HG03196 (cell line): ENCODE measurements around the gene TMEM221.

Source experiments
- ATAC-seq: cut with Tn5 transposase; IDR thresholded peaks from one replicate; pipeline ENCODE4 v1.9.1; 2021; ENCODE audit not compliant: unreplicated experiment

TMEM221 gene

GRCh38 chr19:17406046-17406886 is 42.2 kb downstream of the TMEM221 start:
- peak; percentile 14 for ATAC-seq

DNA sequence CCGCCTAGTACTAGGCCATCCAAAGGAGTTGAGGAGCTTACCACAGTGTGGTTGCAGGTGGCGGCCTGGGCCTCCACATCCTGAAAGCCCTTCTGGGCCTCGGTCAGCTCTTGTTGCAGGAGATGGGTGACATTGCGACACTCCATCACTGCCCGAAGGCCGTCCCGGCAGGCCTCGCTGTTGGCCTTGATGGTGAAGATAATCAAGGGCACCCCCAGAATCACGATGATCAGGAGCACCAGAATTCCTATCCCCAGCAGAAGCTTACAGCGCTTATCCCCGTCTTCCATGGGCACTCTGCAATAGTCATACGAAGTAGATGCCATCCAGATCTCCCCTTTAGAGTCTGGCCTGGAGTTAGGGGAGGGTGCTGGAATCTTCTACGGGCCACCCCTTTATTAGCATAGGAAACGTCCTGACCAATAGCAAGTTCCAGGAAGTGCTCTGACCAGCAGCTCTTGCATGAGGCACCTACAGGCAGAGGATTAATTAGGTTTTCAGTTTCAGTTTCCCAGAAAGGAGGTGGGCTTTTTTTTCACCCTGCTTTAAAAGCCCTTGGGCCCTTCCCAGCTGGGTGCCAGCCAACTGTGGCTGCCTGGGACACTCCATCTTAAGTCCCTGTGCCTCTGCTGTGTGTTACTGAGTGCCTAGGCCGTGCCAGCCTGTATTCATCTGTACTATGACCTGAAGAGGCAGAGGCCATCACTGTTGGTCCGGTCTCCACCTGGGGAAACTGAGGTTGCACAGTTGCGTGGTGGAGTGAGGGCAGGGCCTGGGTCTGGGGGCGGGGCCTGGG is 43.0 kb downstream of the TMEM221 start, which contains the start of gene BST2:
Gene BST2 (minus strand): TSS at position 381 of the 796 bp plus-strand sequence. CDS start 55 bp downstream, at position 326.
- ATAC-seq: peak; percentile 68

- no peak for ATAC-seq
These were observed 43.7 kb downstream of the TMEM221 start for GRCh38 chr19:17404621-17405249.

- no peak for ATAC-seq
These were observed 44.5 kb downstream of the TMEM221 start for GRCh38 chr19:17404015-17404414.

- no peak for ATAC-seq
These were observed 45.2 kb downstream of the TMEM221 start for GRCh38 chr19:17402982-17403855.

DNA sequence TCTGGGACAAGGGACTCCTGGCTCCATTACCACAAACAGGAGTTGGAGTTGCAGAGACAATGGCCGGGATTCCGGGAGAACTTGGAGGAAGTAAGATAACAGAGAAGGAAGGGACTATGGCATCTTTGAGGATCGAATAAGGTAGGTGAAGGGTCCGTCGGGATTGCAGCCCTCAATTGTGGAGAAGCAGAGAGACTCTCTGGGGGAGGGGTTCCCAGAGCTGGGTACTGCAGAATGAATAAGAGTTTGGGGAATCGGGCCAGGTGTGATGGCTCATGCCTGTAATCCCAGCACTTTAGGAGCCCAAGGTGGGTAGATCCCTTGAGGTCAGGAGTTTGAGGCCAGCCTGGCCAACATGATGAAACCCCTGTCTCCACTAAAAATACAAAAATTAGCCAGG is 46.8 kb downstream of the TMEM221 start:
- ATAC-seq: no peak

DNA sequence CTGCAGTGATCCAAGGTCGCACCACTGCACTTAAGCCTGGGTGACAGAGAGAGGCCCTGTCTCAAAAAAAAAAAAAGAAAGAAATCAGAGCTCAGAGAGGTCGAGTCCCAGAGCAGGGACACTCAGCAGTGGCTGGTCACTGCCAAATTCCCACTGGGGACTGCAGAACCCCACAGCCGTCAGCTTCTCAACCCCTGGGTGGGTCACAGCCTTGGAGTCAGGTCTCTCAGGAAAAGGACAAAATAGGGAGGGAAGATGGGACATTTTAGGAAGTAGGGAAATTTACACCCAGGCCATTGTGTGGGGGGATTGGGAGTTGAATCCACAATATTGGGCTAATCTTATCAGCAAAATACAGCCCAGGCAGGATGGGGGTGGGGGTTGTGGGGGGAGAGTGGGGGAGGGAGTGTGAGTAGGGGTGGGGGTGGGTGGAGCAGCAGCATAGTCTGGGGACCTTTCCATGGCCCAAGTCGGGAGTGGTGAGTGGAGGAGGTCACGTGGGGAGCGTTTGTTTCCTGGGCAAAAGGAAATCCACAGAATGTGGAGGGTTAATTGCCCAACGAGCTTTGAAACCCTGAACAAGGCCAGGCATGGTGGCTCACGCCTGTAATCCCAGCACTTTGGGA is 49.5 kb downstream of the TMEM221 start:
- ATAC-seq: no peak

DNA sequence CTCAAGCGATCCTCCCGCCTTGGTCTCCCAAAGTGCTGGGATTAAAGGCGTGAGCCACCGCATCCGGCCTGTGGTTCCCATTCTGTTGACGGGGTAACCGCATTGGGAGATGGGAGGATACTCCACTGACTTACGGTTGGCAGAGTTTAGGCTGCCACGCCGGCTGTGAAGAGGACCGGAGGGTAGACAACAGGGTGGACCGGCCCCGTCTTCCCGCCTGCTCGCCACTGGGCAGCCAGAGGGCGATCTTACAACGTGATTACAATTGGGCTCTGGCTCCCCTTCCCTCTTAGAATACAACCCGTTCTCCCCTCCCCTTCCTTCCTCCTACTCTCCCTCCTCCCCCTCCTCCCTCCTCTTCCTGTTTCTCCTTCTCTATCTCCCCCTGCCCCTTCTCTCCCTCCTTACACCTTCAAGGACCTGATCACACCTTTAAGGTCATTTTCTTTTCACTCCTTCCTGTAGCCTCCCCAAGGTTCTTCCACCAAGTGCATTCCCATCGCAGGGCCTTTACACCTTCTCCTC is 53.5 kb downstream of the TMEM221 start:
- no peak for ATAC-seq

DNA sequence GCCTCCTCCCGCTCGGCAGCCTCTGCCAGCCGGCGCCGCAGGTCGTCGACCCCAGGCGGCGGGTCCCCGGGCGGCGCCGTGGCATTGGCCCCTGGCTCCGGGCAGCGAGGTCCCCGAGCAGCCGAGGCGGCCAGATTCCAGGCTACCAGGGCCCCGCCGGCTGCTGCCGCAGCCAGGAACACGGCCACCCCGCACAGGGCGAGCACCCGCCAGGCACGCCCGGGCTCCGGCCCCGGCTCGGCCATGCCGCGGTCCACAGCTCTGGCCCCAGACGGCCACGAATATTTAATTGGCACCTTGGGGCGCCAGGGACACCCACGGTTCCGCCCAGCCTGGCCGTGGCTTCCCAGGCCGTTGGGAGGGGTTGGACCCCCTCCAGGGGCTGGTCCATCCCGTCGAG is 54.6 kb downstream of the TMEM221 start, which contains the start of gene CCDC194:
Gene CCDC194 (minus strand): TSS at position 283 of the 400 bp plus-strand sequence. CDS start 38 bp downstream, at position 245.
- no peak for ATAC-seq

GRCh38 chr19:17393002-17393401 is 55.5 kb downstream of the TMEM221 start:
- ATAC-seq: no peak

DNA sequence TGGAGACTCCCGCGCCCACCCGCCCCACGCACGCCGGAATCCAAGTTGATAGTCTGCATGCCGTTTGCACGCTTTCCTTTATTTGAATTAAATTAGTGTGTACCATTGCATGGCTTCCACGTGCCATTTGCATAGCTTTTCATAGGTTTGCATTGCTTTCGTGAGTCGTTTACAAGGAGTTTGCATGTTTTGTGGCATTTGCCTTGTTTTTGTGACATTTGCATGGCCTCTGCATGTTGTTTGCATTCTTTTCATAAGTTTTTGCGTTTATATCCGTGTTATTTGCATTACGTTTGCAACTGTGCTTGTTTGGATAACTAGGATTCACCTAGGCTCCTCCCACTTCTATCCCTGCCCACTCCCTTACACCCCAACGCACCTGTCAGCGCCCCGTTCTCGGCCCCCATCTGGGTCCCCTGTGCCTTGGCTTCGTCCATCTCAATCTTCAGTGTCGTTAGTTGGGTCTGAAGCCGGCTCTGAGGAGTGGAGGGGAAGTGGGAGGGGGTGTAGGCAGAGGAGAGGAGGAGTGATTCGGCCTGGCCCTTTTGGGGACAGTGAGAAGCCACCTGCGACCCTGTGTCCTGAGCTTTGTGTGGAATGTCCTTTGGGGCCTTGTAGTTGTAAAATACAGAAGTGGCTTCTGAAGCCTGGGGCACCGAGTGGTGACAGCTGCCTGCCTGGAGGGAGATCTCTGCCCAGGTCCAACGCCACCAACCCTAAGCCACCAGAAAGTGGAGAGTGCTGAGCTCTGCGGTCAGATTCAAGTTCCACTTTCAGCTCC is 56.9 kb downstream of the TMEM221 start:
- no peak for ATAC-seq

GRCh38 chr19:17390665-17391370 is 57.6 kb downstream of the TMEM221 start:
- ATAC-seq: peak; percentile 80

GRCh38 chr19:17389957-17390664 is 58.4 kb downstream of the TMEM221 start:
- no peak for ATAC-seq

DNA sequence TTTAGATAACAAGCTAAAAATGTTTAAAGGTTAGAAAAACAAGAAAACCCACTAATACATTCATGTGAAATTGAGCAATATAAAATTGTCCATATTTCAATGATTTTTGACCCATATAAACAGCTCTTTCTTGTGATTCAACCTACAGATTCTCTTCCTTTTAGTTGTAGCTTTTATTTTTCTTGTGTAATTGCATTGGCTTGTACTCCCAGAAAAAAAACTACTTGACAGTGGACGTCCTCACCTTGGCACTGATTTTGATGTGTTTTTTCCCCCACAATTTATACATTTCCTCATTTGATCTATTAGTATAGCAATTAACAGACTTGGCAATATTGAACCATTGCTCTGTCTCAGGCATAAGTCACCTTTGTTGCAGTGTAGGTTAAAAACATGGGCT is 59.2 kb downstream of the TMEM221 start:
- ATAC-seq: no peak

DNA sequence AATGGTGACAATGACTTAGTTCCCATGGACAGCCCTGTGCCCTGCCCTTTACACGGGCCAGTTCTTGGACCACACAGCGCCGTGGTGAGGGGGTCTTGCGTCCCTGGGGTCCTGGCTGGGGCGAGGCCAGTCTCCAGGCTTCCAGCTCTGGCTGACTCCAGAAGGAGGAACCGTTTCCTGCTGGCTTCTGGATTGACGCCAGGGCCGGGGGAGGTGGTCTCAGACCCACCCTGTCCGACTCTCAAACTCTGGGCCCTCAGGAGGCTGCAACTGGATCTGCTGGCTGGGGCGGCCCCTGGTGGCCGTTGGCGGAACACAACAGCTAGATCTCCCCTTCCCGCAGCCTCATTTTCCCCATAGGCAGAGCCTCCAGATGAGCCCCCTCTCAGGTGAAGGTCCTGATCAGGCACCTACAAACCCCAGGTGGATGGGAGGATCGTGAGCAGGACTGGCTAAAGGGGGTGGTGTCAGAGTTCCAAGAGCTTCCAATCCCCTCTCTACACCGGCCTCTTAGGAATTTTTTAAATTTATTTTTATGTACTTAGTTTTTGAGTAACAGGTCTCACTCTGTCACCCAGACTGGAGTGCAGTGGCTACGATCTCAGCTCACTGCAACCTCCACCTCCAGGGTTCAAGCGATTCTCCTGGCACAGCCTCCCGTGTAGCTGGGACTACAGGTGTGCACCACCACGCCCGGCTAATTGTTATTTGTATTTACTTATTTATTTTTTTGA is 62.4 kb downstream of the TMEM221 start:
- ATAC-seq: no peak
